ENCODE data around the gene TUBB4A. TPM values are rescaled to one million over a fixed set of nuclear protein-coding genes. Genes with fewer than 3 reads are reported as not detected.

Gene TUBB4A
- total and polyA plus RNA-seq, 2 of the 8 experiments (the other 6 are each of a cell fraction or from before 2014, with no cell fraction given), result 16.8 to 30.4 TPM

- Histone ChIP-seq H2BK20ac (ENCODE audit: low read length) (peak overlapping the region; percentile 75), H3K4me1 (replicated peaks in 1 of 4; ENCODE audit: control insufficient read depth in 3 of 4, insufficient read depth in 4 of 4, low read length in 3 of 4) (peaks cover 0 to 12% (median 9%) of the 10 kb centered on the region in 4 experiments; a peak in 5 of 7 replicates), H3K27me3 (replicated peaks in 1 of 4; ENCODE audit: control insufficient read depth in 3 of 4, extremely low read depth in 1 of 4, insufficient read depth in 3 of 4, low read length in 3 of 4) (peaks cover 0 to 10% (median 6%) of the 10 kb centered on the region in 4 experiments; a peak in 5 of 7 replicates), H4K91ac (replicated peaks; ENCODE audit: insufficient read length, low read length) (no peak overlapping the region), H3K18ac (ENCODE audit: extremely low read depth, low read length) (no peak overlapping the region), H3K9ac (replicated peaks in 1 of 4; ENCODE audit: extremely low read depth in 1 of 4, low read depth in 3 of 4, low read length in 3 of 4) (no peak overlapping the region), H3K23ac (ENCODE audit: insufficient read length) (no peak overlapping the region), H3K4me3 (ENCODE audit: extremely low read depth in 1 of 4, insufficient read depth in 2 of 4, low read depth in 3 of 4, low read length in 4 of 4) (no peak overlapping the region), H3K9me3 (ENCODE audit: insufficient read depth in 2 of 2, low read depth in 1 of 2, low read length in 1 of 2) (no peaks in the 10 kb centered on the region), H2BK15ac (ENCODE audit: low read length) (peak overlapping the region; percentile 92), H2AFZ (ENCODE audit: low read length) (no peak overlapping the region), H2BK5ac (ENCODE audit: low read depth, low read length) (peak overlapping the region; percentile 24; the same call in 1 of the 2 replicates), H3K56ac (replicated peaks; ENCODE audit: insufficient read length, low read depth, low read length) (no peak overlapping the region), H3K23me2 (ENCODE audit: low read depth, low read length) (peaks cover 16% of the 10 kb centered on the region), H2BK12ac (ENCODE audit: low read depth, low read length) (peak overlapping the region; percentile 87; the same call in 1 of the 2 replicates), H2BK120ac (replicated peaks; ENCODE audit: low read depth, low read length) (no peak overlapping the region), H3K79me2 (ENCODE audit: control insufficient read depth in 1 of 2, insufficient read depth in 2 of 2, low read length in 2 of 2) (no peaks in the 10 kb centered on the region), H3K36me3 (ENCODE audit: control insufficient read depth in 2 of 4, insufficient read depth in 4 of 4, low read length in 3 of 4) (no peaks in the 10 kb centered on the region), H3K14ac (ENCODE audit: insufficient read length) (no peak overlapping the region), H4K8ac (ENCODE audit: extremely low read depth, insufficient read depth, low read length) (no peak overlapping the region), H4K20me1 (replicated peaks in 1 of 2; ENCODE audit: control insufficient read depth in 1 of 2, insufficient read depth in 2 of 2, low read length in 2 of 2) (peaks cover 0 to 3% of the 10 kb centered on the region in 2 experiments), H3K4me2 (ENCODE audit: insufficient read depth in 1 of 2, low read depth in 2 of 2, low read length in 2 of 2) (no peak overlapping the region; a peak in 1 of 4 replicates), H2AK5ac (ENCODE audit: low read depth, low read length) (peak overlapping the region; percentile 90; the same call in 1 of the 2 replicates), H3K27ac (ENCODE audit: low read depth, low read length) (no peak overlapping the region), H3K79me1 (ENCODE audit: low read depth, low read length) (no peaks in the 10 kb centered on the region), H4K5ac (ENCODE audit: insufficient read length, low read depth, low read length) (no peak overlapping the region), H3K4ac (replicated peaks; ENCODE audit: insufficient read length, low read depth, low read length) (no peak overlapping the region)
- ChIA-PET POLR2A (ENCODE audit: partially characterized antibody) (no interaction called here), CTCF (ENCODE audit: partially characterized antibody) (interaction anchor here (0.6 to 3.8 kb wide), 5 partner anchors 12 to 290 kb away, joined by 3 to 30 read pairs (median 7); partner anchors contain the start of genes CRB3 and TUBB4A)
- TF ChIP-seq SUZ12 (IDR thresholded peaks at IDR 0.05; ENCODE audit: low read length) (no peak), ATF3 (IDR thresholded peaks at IDR 0.05; ENCODE audit: insufficient read depth, low read depth, low read length) (no peak), BRCA1 (IDR thresholded peaks at IDR 0.05; ENCODE audit: low read depth, low read length) (no peak), CTCF (IDR thresholded peaks at IDR 0.05; ENCODE audit: control extremely low read depth in 1 of 3, insufficient read depth in 1 of 3, low read depth in 1 of 3, low read length in 3 of 3) (no peak), GTF2F1 (IDR thresholded peaks at IDR 0.05; ENCODE audit: borderline replicate concordance, low read depth, low read length) (no peak)
- no peak for DNase-seq (ENCODE audit: low read depth in 1 of 2, low spot score in 2 of 2)
- FAIRE-seq, result no peak
- 53% methylated on average over 7 of the region's 7 CpGs; no CpG with 5 or more reads in 1 of the 2 experiments for WGBS, 2 experiments (ENCODE audit: extremely low coverage in 1 of 2, insufficient coverage in 1 of 2, insufficient read length in 1 of 2, insufficient replicate concordance in 2 of 2, low coverage in 1 of 2, low lambda C conversion rate in 2 of 2, missing lambda C conversion rate in 1 of 2)
Observed at GRCh38 chr19:6479836-6480398, 22.2 kb downstream of the TUBB4A start.

Data from H1 (cell line).